Heart left ventricle (tissue), 13 donors: Measurements from ENCODE around the gene BMPR1B.

Experiments used
- CTCF ChIP-seq, 12 donors: fragments of 200-600 bp; sonication (generic) in 4 of 12; IDR thresholded peaks; one replicate each; pipeline versions ENCODE4 v1.5.0 to v1.8.0; 2018 to 2022; ENCODE audit warnings: antibody characterized with exemption in 12 of 12, mild to moderate bottlenecking in 5 of 12
- POLR2A ChIP-seq, 2 donors: fragments of 450-650 bp; IDR thresholded peaks; one replicate each; pipeline ENCODE4 v1.6.1; 2017; ENCODE audit warnings: antibody characterized with exemption in 2 of 2, mild to moderate bottlenecking in 2 of 2, moderate library complexity in 2 of 2
- donor health status: ischemic (EF 13 %, LVEDD 7.1; RV severe dilation, severe dysfunction).
- donor health status: DM: no; HTN: yes; CAD: no.
- donor health status: DM: no; HTN: no; CAD: no.
- donor health status: ischemic (EF 25% LVEDD 6.9; RV normal size, moderate dysfunction).
- donor health status: ischemic (EF 25% LVEDD 5.7; RV mildly dilated, moderate dysfunction).
- donor health status: ischemic (EF 35%, LVEDD 5.7; RV mildly dilated, moderate dysfunction).
- donor health status: nonischemic (EF 11% LVEDD 7.7; RV severe dilation, severe dysfunction).
- donor health status: DM: yes; HTN: yes; CAD: no.
- donor health status: PGD.
- donor health status: ischemic (EF 29% LVEDD 5.4; RV normal size, mild dysfunction).
- donor health status: nonischemic (EF 23%, LVEDD 6.1; RV moderate dilation, normal function).

- TF ChIP-seq CTCF (IDR thresholded peaks at IDR 0.05) (no peak), POLR2A (IDR thresholded peaks at IDR 0.05) (no peak)
Measured at GRCh38 chr4:94721310-94721709, 36.4 kb upstream of the BMPR1B start.
